HepG2 (cell line): ENCODE data around the gene DCDC2. TPM values are rescaled to one million over a fixed set of nuclear protein-coding genes. Genes with fewer than 3 reads are reported as not detected.

Experiments
- E2F1 ChIP-seq: sonication (generic); formaldehyde crosslinking; IDR thresholded peaks from 2 replicates; pipeline ENCODE4 v1.5.0; 2020; ENCODE audit warnings: missing genetic modification reagents
- GATAD1 ChIP-seq: IDR thresholded peaks from 2 replicates; pipeline ENCODE4 v1.6.1; 2016; ENCODE audit warnings: missing genetic modification reagents, missing compliant biosample characterization
- JARID2 ChIP-seq: sonication (generic); formaldehyde crosslinking; IDR thresholded peaks from 2 replicates; pipeline ENCODE4 v1.8.1; 2023; ENCODE audit warnings: missing genetic modification reagents, inconsistent platforms; ENCODE audit not compliant: insufficient replicate concordance
- KMT2A ChIP-seq: sonication (generic); formaldehyde crosslinking; IDR thresholded peaks from 2 replicates; pipeline ENCODE4 v1.4.0; 2020; ENCODE audit warnings: missing genetic modification reagents
- KMT2B ChIP-seq: IDR thresholded peaks from 2 replicates; pipeline ENCODE4 v1.6.1; 2016; ENCODE audit warnings: missing genetic modification reagents, missing compliant biosample characterization
- MTA1 ChIP-seq: sonication (generic); formaldehyde crosslinking; IDR thresholded peaks from 2 replicates; pipeline ENCODE4 v1.4.0; 2020; ENCODE audit warnings: missing genetic modification reagents, mild to moderate bottlenecking, borderline replicate concordance
- RAD51 ChIP-seq: fragments of 450-650 bp; IDR thresholded peaks from 2 replicates; pipeline ENCODE4 v1.6.1; 2016; ENCODE audit warnings: borderline replicate concordance
- SAP130 ChIP-seq: IDR thresholded peaks from 2 replicates; pipeline ENCODE4 v1.6.1; 2016; ENCODE audit warnings: low read depth
- SRSF9 ChIP-seq: fragments of 200-400 bp; formaldehyde crosslinking; IDR thresholded peaks from 2 replicates; pipeline ENCODE4 v1.6.1; 2018; ENCODE audit warnings: borderline replicate concordance, mild to moderate bottlenecking, low read depth, low read length; ENCODE audit not compliant: insufficient read depth, poor library complexity, severe bottlenecking
- TARDBP ChIP-seq: sonication (generic); formaldehyde crosslinking; IDR thresholded peaks from 2 replicates; pipeline ENCODE4 v1.8.0; 2022; ENCODE audit warnings: mild to moderate bottlenecking, missing genetic modification reagents
- TBP ChIP-seq: sonication (generic); formaldehyde crosslinking; IDR thresholded peaks from 2 replicates; pipeline ENCODE4 v1.5.0; 2020; ENCODE audit warnings: missing genetic modification reagents
- TSC22D2 ChIP-seq: sonication (generic); formaldehyde crosslinking; IDR thresholded peaks from 2 replicates; pipeline ENCODE4 v1.5.1; 2020; ENCODE audit warnings: missing genetic modification reagents, mild to moderate bottlenecking, borderline replicate concordance
- ZFP62 ChIP-seq: sonication (generic); formaldehyde crosslinking; IDR thresholded peaks from 2 replicates; pipeline ENCODE4 v1.4.0; 2020; ENCODE audit warnings: missing genetic modification reagents
- ZFY ChIP-seq: sonication (generic); formaldehyde crosslinking; IDR thresholded peaks from 2 replicates; pipeline ENCODE4 v1.4.0; 2020; ENCODE audit warnings: missing genetic modification reagents
- ZUFSP ChIP-seq: sonication (generic); formaldehyde crosslinking; IDR thresholded peaks from 2 replicates; pipeline ENCODE4 v1.9.0; 2021; ENCODE audit warnings: missing genetic modification reagents, mild to moderate bottlenecking, borderline replicate concordance
- polyA plus RNA-seq, 8 experiments: library from polyadenylated mRNA; depleted of rRNA in 3 of 8; stranded (reverse) in 7 of 8; unstranded in 1 of 8; fragments of >200 nt; fragmentation: Illumina TruSeq in 4 of 8; extraction: Trizol in 4 of 8; gene quantifications; 2 replicates each; pipeline versions ENCODE4 v1.2.1 to v1.2.3, GENCODE V29; 2011 to 2016; ENCODE audit warnings: low read depth in 4 of 8, missing spikeins in 1 of 8, mixed read lengths in 1 of 8; ENCODE audit not compliant: insufficient read depth in 1 of 8
- total RNA-seq, 5 experiments: library from RNA; depleted of rRNA; stranded (reverse); fragments of >200 nt; fragmentation: Illumina TruSeq; extraction: Trizol; gene quantifications; 2 replicates each; pipeline ENCODE4 v1.2.3, GENCODE V29; 2016; ENCODE audit warnings: low read depth in 1 of 5
- TF ChIP-seq, protein P1 (sequence below), 2 experiments: sonication (generic) in 1 of 2; formaldehyde crosslinking in 1 of 2; IDR thresholded peaks; 2 replicates each; pipeline versions ENCODE4 v1.4.0 to v1.6.1; 2018 to 2020; ENCODE audit warnings: missing genetic modification reagents in 2 of 2, borderline replicate concordance in 1 of 2, low read depth in 1 of 2, mild to moderate bottlenecking in 1 of 2, missing biosample characterization in 1 of 2
- TF ChIP-seq, protein P2 (sequence below): sonication (generic); formaldehyde crosslinking; IDR thresholded peaks from 2 replicates; pipeline ENCODE4 v1.4.0; 2020; ENCODE audit warnings: mild to moderate bottlenecking, low read depth, missing genetic modification reagents
- TF ChIP-seq, protein P3 (sequence below), 2 experiments: fragments of 450-650 bp in 1 of 2; sonication (generic) in 1 of 2; formaldehyde crosslinking; IDR thresholded peaks; 2 replicates each; pipeline versions ENCODE4 v1.5.0 to v1.8.0; 2020 to 2022; ENCODE audit warnings: mild to moderate bottlenecking in 1 of 2, missing genetic modification reagents in 1 of 2
- TF ChIP-seq, protein P4 (sequence below): sonication (generic); formaldehyde crosslinking; conservative IDR thresholded peaks from 2 replicates; pipeline ENCODE4 v1.4.0; 2020; ENCODE audit warnings: missing genetic modification reagents

DCDC2 gene
- total and polyA plus RNA-seq, 2 of the 13 experiments (the other 11 are each of a cell fraction or from before 2014, with no cell fraction given): 9.0 to 36.2 TPM

DNA sequence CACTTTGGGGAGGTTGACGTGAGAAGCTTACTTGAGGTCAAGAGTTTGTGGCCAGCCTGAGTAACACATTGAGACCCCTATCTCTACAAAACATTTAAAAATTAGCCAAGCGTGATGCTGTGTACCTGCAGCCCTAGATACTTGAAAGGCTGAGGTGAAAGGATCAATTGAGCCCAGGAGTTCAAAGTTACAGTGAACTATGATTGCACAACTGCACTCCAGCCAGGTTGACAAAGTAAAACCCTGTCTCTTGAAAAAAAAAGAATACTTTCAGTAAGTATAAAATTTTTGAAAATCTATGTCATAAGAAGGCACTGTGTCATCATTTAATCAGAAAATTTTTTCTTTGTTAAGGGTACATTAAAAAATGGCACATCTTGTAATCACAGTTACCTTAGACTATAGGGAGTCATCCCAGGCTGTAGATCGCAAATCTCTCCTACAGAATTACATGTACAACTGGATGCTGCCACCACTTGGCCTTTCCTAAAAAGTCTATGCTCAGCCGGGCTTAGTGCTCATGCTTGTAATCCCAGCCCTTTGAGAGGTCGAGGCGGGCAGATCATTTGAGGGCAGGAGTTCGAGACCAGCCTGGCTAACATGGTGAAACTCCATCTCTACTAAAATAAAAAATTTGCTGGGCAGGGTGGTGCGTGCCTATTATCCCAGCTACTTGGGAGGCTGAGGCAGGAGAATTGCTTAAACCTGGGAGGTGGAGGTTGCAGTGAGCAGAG is 27.8 kb upstream of the DCDC2 start (continued):
- TF ChIP-seq, protein P1, sequence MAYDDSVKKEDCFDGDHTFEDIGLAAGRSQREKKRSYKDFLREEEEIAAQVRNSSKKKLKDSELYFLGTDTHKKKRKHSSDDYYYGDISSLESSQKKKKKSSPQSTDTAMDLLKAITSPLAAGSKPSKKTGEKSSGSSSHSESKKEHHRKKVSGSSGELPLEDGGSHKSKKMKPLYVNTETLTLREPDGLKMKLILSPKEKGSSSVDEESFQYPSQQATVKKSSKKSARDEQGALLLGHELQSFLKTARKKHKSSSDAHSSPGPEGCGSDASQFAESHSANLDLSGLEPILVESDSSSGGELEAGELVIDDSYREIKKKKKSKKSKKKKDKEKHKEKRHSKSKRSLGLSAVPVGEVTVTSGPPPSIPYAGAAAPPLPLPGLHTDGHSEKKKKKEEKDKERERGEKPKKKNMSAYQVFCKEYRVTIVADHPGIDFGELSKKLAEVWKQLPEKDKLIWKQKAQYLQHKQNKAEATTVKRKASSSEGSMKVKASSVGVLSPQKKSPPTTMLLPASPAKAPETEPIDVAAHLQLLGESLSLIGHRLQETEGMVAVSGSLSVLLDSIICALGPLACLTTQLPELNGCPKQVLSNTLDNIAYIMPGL (CRISPR knock-in tag; IDR thresholded peaks at IDR 0.05; ENCODE audit: borderline replicate concordance in 1 of 2, low read depth in 1 of 2): peak; percentile 5 to 54; a peak in 1 of 4 replicates
- no peak; the same call in 1 of the 2 replicates for TF ChIP-seq E2F1 (CRISPR knock-in tag)
- TF ChIP-seq MTA1: peak; percentile 88; the same call in 1 of the 2 replicates
- TF ChIP-seq, protein P2, sequence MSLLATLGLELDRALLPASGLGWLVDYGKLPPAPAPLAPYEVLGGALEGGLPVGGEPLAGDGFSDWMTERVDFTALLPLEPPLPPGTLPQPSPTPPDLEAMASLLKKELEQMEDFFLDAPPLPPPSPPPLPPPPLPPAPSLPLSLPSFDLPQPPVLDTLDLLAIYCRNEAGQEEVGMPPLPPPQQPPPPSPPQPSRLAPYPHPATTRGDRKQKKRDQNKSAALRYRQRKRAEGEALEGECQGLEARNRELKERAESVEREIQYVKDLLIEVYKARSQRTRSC (CRISPR knock-in tag): 0 out of 2 replicates have a peak, but pooled peaks have one; percentile 65
- TF ChIP-seq TARDBP (CRISPR knock-in tag): peak; percentile 90; the same call in 1 of the 2 replicates
- no peak for TF ChIP-seq JARID2 (CRISPR knock-in tag)
- TF ChIP-seq ZFY: no peak
- peak; percentile 59; the same call in 1 of the 2 replicates for TF ChIP-seq KMT2B (CRISPR knock-in tag)
- TF ChIP-seq KMT2A (CRISPR knock-in tag): peak; percentile 81
- no peak for TF ChIP-seq TSC22D2
- TF ChIP-seq ZUFSP (CRISPR knock-in tag): no peak
- no peak for TF ChIP-seq RAD51
- TF ChIP-seq SRSF9: no peak
- TF ChIP-seq SAP130: peak; percentile 86
- peak; percentile 63 for TF ChIP-seq GATAD1
- TF ChIP-seq ZFP62: no peak
- TF ChIP-seq, protein P3, sequence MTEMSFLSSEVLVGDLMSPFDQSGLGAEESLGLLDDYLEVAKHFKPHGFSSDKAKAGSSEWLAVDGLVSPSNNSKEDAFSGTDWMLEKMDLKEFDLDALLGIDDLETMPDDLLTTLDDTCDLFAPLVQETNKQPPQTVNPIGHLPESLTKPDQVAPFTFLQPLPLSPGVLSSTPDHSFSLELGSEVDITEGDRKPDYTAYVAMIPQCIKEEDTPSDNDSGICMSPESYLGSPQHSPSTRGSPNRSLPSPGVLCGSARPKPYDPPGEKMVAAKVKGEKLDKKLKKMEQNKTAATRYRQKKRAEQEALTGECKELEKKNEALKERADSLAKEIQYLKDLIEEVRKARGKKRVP (CRISPR knock-in tag; IDR thresholded peaks at IDR 0.05): peak in 1 of 2 experiments; percentile 66; a peak in 2 of 4 replicates
- TF ChIP-seq, protein P4, sequence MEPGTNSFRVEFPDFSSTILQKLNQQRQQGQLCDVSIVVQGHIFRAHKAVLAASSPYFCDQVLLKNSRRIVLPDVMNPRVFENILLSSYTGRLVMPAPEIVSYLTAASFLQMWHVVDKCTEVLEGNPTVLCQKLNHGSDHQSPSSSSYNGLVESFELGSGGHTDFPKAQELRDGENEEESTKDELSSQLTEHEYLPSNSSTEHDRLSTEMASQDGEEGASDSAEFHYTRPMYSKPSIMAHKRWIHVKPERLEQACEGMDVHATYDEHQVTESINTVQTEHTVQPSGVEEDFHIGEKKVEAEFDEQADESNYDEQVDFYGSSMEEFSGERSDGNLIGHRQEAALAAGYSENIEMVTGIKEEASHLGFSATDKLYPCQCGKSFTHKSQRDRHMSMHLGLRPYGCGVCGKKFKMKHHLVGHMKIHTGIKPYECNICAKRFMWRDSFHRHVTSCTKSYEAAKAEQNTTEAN (CRISPR knock-in tag): 0 out of 2 replicates have a peak, but pooled peaks have one; percentile 57
- no peak for TF ChIP-seq TBP (CRISPR knock-in tag)
